Tibial artery (tissue), 4 donors: ENCODE results near the gene SNX2.
"Not testable (repeated sequence)": the region's sequence is repeated elsewhere in the genome, so short reads cannot be mapped to it uniquely, and the experiment has no call there.

Source experiments
- DNase-seq, 2 donors: peaks; one replicate each; pipeline ENCODE4 v3.0.0-alpha.2; 2019
- H3K27ac ChIP-seq, 2 donors: fragments of 200-600 bp; sonication (generic) in 1 of 2; 1 replicate in 1 of 2; 2 replicates in 1 of 2; pipeline ENCODE4 v1.5.1; 2018 to 2019; ENCODE audit warnings: mild to moderate bottlenecking in 1 of 2
- H3K27me3 ChIP-seq, 2 donors: fragments of 200-600 bp; sonication (generic) in 1 of 2; one replicate each; pipeline versions ENCODE4 v1.5.1 to v1.6.0; 2016 to 2019
- H3K36me3 ChIP-seq, 3 donors: fragments of 200-600 bp; sonication (generic) in 2 of 3; one replicate each; pipeline ENCODE4 v1.5.1; 2016 to 2019; ENCODE audit warnings: mild to moderate bottlenecking in 2 of 3
- H3K4me1 ChIP-seq, 4 donors: fragments of 200-600 bp; sonication (generic) in 2 of 4; 1 replicate in 3 of 4; 2 replicates in 1 of 4; pipeline ENCODE4 v1.5.1; 2016 to 2019
- H3K4me3 ChIP-seq, 2 donors: fragments of 200-600 bp; sonication (generic) in 1 of 2; 1 replicate in 1 of 2; 2 replicates in 1 of 2; pipeline ENCODE4 v1.5.1; 2018 to 2019; ENCODE audit warnings: mild to moderate bottlenecking in 2 of 2
- H3K9me3 ChIP-seq, 3 donors: fragments of 200-600 bp; sonication (generic) in 1 of 3; one replicate each; pipeline ENCODE4 v1.5.1; 2016 to 2019
- intact Hi-C: fragments of 100-400 bp; cut with DNase I; formaldehyde crosslinking; loops from one replicate; pipeline ENCODE4 v1.15.0; 2023; ENCODE audit warnings: low total_unique reads
- TF ChIP-seq, protein P1 (sequence below), 2 experiments: fragments of 200-600 bp in 1 of 2; fragments of 450-650 bp in 1 of 2; IDR thresholded peaks; one replicate each; pipeline ENCODE4 v1.5.1; 2017 to 2019; ENCODE audit warnings: antibody characterized with exemption in 2 of 2, mild to moderate bottlenecking in 1 of 2, moderate library complexity in 1 of 2

Gene SNX2

DNA sequence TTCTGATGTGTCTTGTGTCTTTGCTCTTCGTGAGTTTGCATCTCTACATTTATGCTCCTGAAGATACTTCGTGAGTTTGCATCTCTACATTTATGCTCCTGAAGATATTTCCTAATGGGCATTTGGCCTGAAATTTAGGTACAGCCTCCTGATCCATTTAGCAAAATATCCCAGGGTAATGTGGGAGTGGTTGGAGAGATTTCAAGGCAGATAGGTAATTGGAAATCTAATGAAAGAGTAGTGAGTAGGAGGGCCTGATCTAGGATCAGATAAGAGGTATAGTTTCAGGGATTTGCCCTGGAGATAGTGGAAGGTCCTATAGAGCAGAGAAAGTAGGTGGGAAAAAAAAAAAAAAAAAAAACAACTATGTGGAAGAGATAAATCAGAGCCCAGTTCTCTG is 14.6 kb upstream of the SNX2 start:
- intact Hi-C loops: no loop called here
- H3K4me1 ChIP-seq: no peaks in the 10 kb centered on the region
- H3K36me3 ChIP-seq: no peaks in the 10 kb centered on the region
- H3K9me3 ChIP-seq: no peaks in the 10 kb centered on the region
- no peak overlapping the region for H3K4me3 ChIP-seq
- DNase-seq: no peak
- H3K27me3 ChIP-seq: no peaks in the 10 kb centered on the region
- no peak overlapping the region for H3K27ac ChIP-seq
- TF ChIP-seq, protein P1, sequence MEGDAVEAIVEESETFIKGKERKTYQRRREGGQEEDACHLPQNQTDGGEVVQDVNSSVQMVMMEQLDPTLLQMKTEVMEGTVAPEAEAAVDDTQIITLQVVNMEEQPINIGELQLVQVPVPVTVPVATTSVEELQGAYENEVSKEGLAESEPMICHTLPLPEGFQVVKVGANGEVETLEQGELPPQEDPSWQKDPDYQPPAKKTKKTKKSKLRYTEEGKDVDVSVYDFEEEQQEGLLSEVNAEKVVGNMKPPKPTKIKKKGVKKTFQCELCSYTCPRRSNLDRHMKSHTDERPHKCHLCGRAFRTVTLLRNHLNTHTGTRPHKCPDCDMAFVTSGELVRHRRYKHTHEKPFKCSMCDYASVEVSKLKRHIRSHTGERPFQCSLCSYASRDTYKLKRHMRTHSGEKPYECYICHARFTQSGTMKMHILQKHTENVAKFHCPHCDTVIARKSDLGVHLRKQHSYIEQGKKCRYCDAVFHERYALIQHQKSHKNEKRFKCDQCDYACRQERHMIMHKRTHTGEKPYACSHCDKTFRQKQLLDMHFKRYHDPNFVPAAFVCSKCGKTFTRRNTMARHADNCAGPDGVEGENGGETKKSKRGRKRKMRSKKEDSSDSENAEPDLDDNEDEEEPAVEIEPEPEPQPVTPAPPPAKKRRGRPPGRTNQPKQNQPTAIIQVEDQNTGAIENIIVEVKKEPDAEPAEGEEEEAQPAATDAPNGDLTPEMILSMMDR (IDR thresholded peaks at IDR 0.05): no peak

DNA sequence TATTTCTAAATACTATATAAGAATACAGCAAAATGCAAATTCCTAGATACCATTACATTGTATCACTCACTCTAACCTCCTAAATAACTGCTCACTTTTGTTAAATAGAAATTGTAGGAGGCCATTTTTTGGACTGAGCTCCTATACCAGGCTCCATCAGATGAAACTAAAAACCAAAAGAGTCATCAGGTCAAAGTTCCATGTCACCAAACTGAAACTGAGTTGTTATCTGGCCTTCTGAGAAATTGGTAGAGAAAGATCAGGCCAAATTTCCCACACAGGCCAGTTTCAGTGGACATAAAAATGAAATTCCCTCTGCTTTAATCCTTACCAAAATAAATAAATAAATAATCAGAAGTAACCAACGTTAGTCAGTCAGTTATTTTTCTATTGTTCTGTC is 13.8 kb upstream of the SNX2 start:
- intact Hi-C loops: no loop called here
- H3K4me1 ChIP-seq: no peaks in the 10 kb centered on the region
- no peaks in the 10 kb centered on the region for H3K27me3 ChIP-seq
- H3K9me3 ChIP-seq: no peaks in the 10 kb centered on the region
- no peak for DNase-seq
- H3K36me3 ChIP-seq: no peaks in the 10 kb centered on the region
- TF ChIP-seq, protein P1 (IDR thresholded peaks at IDR 0.05): no peak
- H3K27ac ChIP-seq: no peak overlapping the region
- H3K4me3 ChIP-seq: no peak overlapping the region

DNA sequence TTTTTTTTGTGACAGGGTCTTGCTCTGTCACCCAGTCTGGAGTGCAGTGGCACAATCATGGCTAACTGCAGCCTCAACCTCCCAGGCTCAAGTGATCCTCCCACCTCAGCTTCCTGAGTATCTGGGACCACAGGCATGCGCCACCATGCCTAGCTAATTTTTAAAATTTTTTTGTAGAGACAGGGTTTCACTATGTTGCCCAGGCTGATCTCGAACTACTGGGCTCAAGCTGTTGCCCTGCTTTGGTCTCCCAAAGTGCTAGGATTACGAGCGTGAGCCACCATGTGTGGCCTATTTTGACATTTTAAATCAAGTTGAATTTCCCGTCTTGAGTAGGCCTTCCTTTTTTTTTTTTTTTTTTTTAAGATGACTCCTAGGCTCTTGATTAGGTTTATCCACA is 13.0 kb upstream of the SNX2 start:
- H3K4me1 ChIP-seq, H3K36me3 ChIP-seq, H3K27ac ChIP-seq, H3K4me3 ChIP-seq, H3K27me3 ChIP-seq, DNase-seq, intact Hi-C loops, H3K9me3 ChIP-seq: not testable (repeated sequence)

DNA sequence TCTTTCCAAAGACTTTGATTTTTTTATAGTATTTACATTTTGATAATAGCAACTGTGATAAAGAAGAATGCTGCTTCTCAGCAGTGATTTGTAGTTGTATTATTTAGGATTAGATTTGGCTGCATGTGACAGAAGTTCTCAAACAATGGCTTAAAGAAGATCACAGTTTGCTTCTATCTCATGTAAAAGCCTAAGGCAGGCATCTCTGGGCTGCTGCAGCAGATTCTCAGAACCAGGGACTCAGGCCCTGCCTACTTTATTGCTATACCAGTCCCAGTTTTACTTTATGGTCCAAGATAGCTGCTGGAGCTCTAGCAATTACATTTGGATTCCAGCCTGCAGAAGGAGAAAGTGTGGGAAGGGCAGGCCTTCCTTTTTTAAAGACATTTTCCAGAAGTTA is 8.8 kb upstream of the SNX2 start:
- Histone ChIP-seq H3K36me3 (no peaks in the 10 kb centered on the region), H3K27ac (no peak overlapping the region), H3K4me3 (no peak overlapping the region), H3K27me3 (no peaks in the 10 kb centered on the region), H3K9me3 (no peaks in the 10 kb centered on the region), H3K4me1 (no peaks in the 10 kb centered on the region)
- DNase-seq: no peak
- intact Hi-C loops: no loop called here
- TF ChIP-seq, protein P1 (IDR thresholded peaks at IDR 0.05): no peak

DNA sequence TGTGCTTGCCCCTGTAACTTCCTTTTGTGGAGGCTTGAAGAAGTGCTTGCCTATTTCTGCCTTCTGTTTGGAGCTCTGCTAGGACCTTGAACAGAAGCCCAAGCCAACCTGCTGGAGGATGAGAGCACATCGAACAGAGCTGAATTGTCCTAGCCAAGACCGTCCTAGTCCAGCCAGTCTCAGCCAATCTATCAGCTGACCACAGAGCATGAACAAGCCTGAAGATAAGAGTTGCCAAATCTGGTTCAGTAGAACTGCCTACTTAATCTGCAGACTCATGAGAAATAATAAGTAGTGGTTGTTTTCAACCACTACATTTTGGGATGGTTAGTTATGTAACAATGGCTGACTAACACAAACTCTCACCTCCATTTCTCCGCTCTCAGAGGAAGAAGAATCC is 4.4 kb upstream of the SNX2 start:
- intact Hi-C loops: loop anchor here (10.0 kb wide), 1 partner anchor 74 kb away; the partner anchor contains the start of gene SNX24
- no peak overlapping the region for H3K27ac ChIP-seq
- TF ChIP-seq, protein P1 (IDR thresholded peaks at IDR 0.05): no peak

DNA sequence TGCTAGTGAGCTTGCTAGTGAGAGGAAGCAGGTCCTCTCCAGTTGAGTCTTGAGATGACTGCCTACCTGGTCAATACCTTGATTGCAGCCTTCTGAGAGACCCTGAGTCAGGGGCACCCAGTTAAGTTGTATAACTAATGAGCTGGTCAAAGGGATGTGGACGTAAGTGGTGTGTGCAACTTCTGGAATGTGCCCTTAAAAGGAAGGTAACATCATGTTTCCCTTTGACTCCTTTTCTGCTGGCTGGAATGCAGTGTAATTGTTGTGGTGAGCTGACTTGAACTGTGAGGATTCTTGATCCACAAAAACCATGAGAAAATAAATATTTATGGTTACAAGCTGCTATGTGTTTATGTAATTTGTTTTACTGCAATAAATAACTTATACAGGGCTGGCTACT is 2.4 kb upstream of the SNX2 start:
- Histone ChIP-seq H3K36me3 (no peaks in the 10 kb centered on the region), H3K4me3 (no peak overlapping the region), H3K27ac (peak overlapping the region in 1 of 2 donors; percentile 24), H3K9me3 (no peaks in the 10 kb centered on the region), H3K4me1 (peaks cover 0 to 36% (median 11%) of the 10 kb centered on the region in 4 donors), H3K27me3 (no peaks in the 10 kb centered on the region)
- TF ChIP-seq, protein P1 (IDR thresholded peaks at IDR 0.05): no peak
- intact Hi-C loops: loop anchor here (10.0 kb wide), 1 partner anchor 72 kb away; the partner anchor contains the start of gene SNX24
- DNase-seq: no peak

More for the DNA sequence above, 4.4 kb upstream of the SNX2 start:
- Histone ChIP-seq H3K9me3 (no peaks in the 10 kb centered on the region), H3K27me3 (no peaks in the 10 kb centered on the region), H3K4me3 (no peak overlapping the region), H3K4me1 (peaks cover 0 to 19% (median 0%) of the 10 kb centered on the region in 4 donors), H3K36me3 (no peaks in the 10 kb centered on the region)
- DNase-seq: no peak
